Spleen (tissue), 7 donors: ENCODE data around the gene IFT81.

Experiments used
- CTCF ChIP-seq, 11 experiments: fragments of 200-600 bp in 7 of 11; fragments of 450-650 bp in 4 of 11; sonication (generic) in 4 of 11; IDR thresholded peaks in 8 of 11; conservative IDR thresholded peaks in 3 of 11; 1 replicate in 7 of 11; 2 replicates in 4 of 11; pipeline versions ENCODE4 v1.4.0 to v1.8.0; 2016 to 2021; ENCODE audit warnings: antibody characterized with exemption in 11 of 11, inconsistent platforms in 4 of 11, mild to moderate bottlenecking in 1 of 11
- POLR2A ChIP-seq, 3 donors: fragments of 450-650 bp; IDR thresholded peaks; one replicate each; pipeline ENCODE4 v1.5.1; 2017; ENCODE audit warnings: antibody characterized with exemption in 3 of 3, mild to moderate bottlenecking in 1 of 3
- donor health status: DM: no; HTN: no; CAD: no; lungs with moderate emphysema.
- donor health status: DM: no; HTN: no; CAD: no.
- donor health status: DM: no; HTN: no; CAD: no.

DNA sequence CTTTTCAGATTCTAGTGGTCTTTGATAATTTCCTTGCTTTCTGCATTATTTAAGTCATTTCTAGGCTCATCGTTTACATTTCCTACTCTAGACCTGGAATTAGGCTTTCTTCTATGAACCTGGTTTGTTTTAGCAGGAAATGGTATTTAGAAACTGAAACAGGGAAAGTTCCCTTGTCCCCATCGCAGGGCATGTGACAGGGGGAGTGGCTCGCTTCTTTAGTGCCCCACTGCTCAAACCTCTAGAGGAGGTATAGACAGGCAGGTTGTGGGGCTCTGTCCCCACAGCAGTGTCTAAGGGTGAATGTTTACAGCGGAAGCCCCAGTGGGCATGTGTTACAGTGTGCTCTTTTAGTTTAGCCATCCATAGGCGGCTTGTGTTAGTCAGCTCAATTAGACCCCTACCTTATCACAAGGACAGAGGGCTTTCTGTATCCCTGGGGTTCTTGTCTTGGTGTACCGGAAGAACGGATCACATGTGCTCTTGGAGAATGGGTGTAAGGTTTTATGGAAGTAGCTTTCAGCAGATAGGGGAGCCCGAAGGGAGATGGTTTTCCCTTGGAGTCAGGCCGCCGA lies 25.0 kb downstream of the IFT81 start:
- TF ChIP-seq POLR2A (IDR thresholded peaks at IDR 0.05), result no peak
- TF ChIP-seq CTCF (IDR thresholded peaks at IDR 0.05 in 8 of 11, conservative IDR thresholded peaks at IDR 0.05 in 3 of 11), result no peak
